ENCODE measurements around the gene HS1BP3.

GRCh38 chr2:20599001-20599600, 51.8 kb downstream of the HS1BP3 start:
- no peak for TF ChIP-seq POLR2A (IDR thresholded peaks at IDR 0.05; ENCODE audit: low read depth, low read length)
- TF ChIP-seq, protein P1, sequence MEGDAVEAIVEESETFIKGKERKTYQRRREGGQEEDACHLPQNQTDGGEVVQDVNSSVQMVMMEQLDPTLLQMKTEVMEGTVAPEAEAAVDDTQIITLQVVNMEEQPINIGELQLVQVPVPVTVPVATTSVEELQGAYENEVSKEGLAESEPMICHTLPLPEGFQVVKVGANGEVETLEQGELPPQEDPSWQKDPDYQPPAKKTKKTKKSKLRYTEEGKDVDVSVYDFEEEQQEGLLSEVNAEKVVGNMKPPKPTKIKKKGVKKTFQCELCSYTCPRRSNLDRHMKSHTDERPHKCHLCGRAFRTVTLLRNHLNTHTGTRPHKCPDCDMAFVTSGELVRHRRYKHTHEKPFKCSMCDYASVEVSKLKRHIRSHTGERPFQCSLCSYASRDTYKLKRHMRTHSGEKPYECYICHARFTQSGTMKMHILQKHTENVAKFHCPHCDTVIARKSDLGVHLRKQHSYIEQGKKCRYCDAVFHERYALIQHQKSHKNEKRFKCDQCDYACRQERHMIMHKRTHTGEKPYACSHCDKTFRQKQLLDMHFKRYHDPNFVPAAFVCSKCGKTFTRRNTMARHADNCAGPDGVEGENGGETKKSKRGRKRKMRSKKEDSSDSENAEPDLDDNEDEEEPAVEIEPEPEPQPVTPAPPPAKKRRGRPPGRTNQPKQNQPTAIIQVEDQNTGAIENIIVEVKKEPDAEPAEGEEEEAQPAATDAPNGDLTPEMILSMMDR (IDR thresholded peaks at IDR 0.05; ENCODE audit: extremely low read depth in 1 of 2, insufficient read depth in 1 of 2, low read depth in 1 of 2, low read length in 2 of 2), result no peak
- TF ChIP-seq EZH2 (IDR thresholded peaks at IDR 0.05; ENCODE audit: borderline replicate concordance, low read depth, low read length, severe bottlenecking), result no peak
- TF ChIP-seq, protein P2, sequence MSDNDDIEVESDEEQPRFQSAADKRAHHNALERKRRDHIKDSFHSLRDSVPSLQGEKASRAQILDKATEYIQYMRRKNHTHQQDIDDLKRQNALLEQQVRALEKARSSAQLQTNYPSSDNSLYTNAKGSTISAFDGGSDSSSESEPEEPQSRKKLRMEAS (IDR thresholded peaks at IDR 0.05; ENCODE audit: insufficient read depth, insufficient read length), result no peak
- TF ChIP-seq GATA2 (IDR thresholded peaks at IDR 0.05; ENCODE audit: insufficient read depth, insufficient read length, low read depth, low read length), result no peak
- no peak for TF ChIP-seq MYC (IDR thresholded peaks at IDR 0.05; ENCODE audit: low read depth, low read length)
- no peak for TF ChIP-seq JUN (IDR thresholded peaks at IDR 0.05; ENCODE audit: borderline replicate concordance, insufficient read depth, insufficient read length, low read depth)
